SH-SY5Y (cell line): ENCODE results near the gene CATSPER3.

Experiments used
- GATA2 ChIP-seq: IDR thresholded peaks from 2 replicates; pipeline ENCODE4 v1.6.1; 2011; ENCODE audit warnings: mild to moderate bottlenecking, low read depth, low read length
- GATA3 ChIP-seq: IDR thresholded peaks from 2 replicates; pipeline ENCODE4 v1.6.1; 2011; ENCODE audit warnings: low read depth, mild to moderate bottlenecking, low read length, moderate library complexity

DNA sequence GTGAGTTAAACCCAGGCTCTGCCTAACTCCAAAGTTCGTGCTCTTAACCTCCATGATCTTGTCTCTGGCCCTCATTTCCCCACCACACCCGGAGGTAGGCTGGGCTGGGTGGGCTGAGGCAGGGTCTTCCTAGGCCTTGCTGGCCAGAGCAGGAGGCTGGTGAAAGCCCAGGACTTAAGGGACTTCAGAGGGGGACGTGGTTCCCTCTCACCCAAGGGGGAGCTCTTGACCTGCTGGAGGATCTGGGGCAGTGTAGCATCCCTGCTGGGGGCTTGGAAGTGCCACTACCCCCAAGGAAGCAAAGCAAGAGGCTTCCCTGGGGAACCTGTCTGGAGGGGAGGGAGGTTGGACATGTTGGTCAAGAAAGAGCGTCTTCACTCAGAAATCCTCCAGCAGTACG, 51.6 kb downstream of the CATSPER3 start:
- TF ChIP-seq GATA2 (no peak), GATA3 (no peak)
